ENCODE data around the gene GATD1.
A peak's percentile ranks its signal among the peaks of the same experiment; 100 is the strongest.

The GATD1 gene

GRCh38 chr11:777288-778255, at the start of gene GATD1:
GATD1 (minus strand) TSS chr11:777487; CDS start chr11:777462, 25 bp downstream.
- DNase-seq (ENCODE audit: low read depth), result peak; percentile 91

GRCh38 chr11:826836-827145, 49.5 kb upstream of the GATD1 start:
- no peak for DNase-seq (ENCODE audit: low read depth)

GRCh38 chr11:826227-826621, 48.9 kb upstream of the GATD1 start:
- no peak for DNase-seq (ENCODE audit: low read depth)

- no peak for DNase-seq (ENCODE audit: low read depth)
Observed at GRCh38 chr11:825366-826226, 48.3 kb upstream of the GATD1 start.

GRCh38 chr11:824942-825341, 47.7 kb upstream of the GATD1 start:
- no peak for DNase-seq (ENCODE audit: low read depth)

- no peak for DNase-seq (ENCODE audit: low read depth)
Observed at GRCh38 chr11:824292-824880, 47.1 kb upstream of the GATD1 start.

- no peak for DNase-seq (ENCODE audit: low read depth)
Observed at GRCh38 chr11:823441-824291, 46.4 kb upstream of the GATD1 start.

- no peak for DNase-seq (ENCODE audit: low read depth)
Observed at GRCh38 chr11:821512-822371, 44.5 kb upstream of the GATD1 start.

GRCh38 chr11:820655-821511, 43.6 kb upstream of the GATD1 start:
- DNase-seq (ENCODE audit: low read depth), result no peak

- DNase-seq (ENCODE audit: low read depth), result peak; percentile 80
Observed at GRCh38 chr11:819943-820649, 42.8 kb upstream of the GATD1 start.

- DNase-seq (ENCODE audit: low read depth), result peak; percentile 86
Observed at GRCh38 chr11:819129-819931, 42.0 kb upstream of the GATD1 start.

GRCh38 chr11:818396-819128, 41.3 kb upstream of the GATD1 start, which contains the start of gene PNPLA2:
PNPLA2 (plus strand) TSS chr11:818914; CDS start chr11:819719, 805 bp downstream.
- DNase-seq (ENCODE audit: low read depth), result no peak

GRCh38 chr11:816433-816779, 39.1 kb upstream of the GATD1 start:
- no peak for DNase-seq (ENCODE audit: low read depth)

- DNase-seq (ENCODE audit: low read depth), result no peak
Observed at GRCh38 chr11:815675-816432, 38.6 kb upstream of the GATD1 start.

- DNase-seq (ENCODE audit: low read depth), result no peak
Observed at GRCh38 chr11:813456-814096, 36.3 kb upstream of the GATD1 start.

GRCh38 chr11:813072-813455, 35.8 kb upstream of the GATD1 start:
- DNase-seq (ENCODE audit: low read depth), result no peak

All from stimulated activated CD8-positive, alpha-beta memory T cell treated with anti-CD3 and anti-CD28 coated beads, Interleukin-12 subunit alpha, Interleukin-12 subunit beta, amount 100 ng/mL, for 4 hours (primary cell).